Esophagus muscularis mucosa (tissue), 4 donors: ENCODE measurements around the gene HINT3. TPM values are rescaled to one million over a fixed set of nuclear protein-coding genes. Genes with fewer than 3 reads are reported as not detected.

Experiments
- DNase-seq: peaks from one replicate; pipeline ENCODE4 v3.0.0-alpha.2; 2017; ENCODE audit errors: extremely low spot score
- H3K27ac ChIP-seq, 4 donors: fragments of 200-600 bp; sonication (generic); replicated peaks in 1 of 4; 1 replicate in 3 of 4; 2 replicates in 1 of 4; pipeline ENCODE4 v1.5.1; 2016 to 2019; ENCODE audit warnings: mild to moderate bottlenecking in 1 of 4
- H3K27me3 ChIP-seq, 4 donors: fragments of 200-600 bp; sonication (generic); one replicate each; pipeline versions ENCODE4 v1.5.1 to v1.6.0; 2016 to 2019
- H3K36me3 ChIP-seq, 4 donors: fragments of 200-600 bp; sonication (generic); one replicate each; pipeline ENCODE4 v1.5.1; 2016 to 2019
- H3K4me1 ChIP-seq, 4 donors: fragments of 200-600 bp; sonication (generic); one replicate each; pipeline ENCODE4 v1.5.1; 2016 to 2019
- H3K4me3 ChIP-seq, 4 donors: fragments of 200-600 bp; sonication (generic); 1 replicate in 2 of 4; 2 replicates in 2 of 4; pipeline ENCODE4 v1.5.1; 2016 to 2019; ENCODE audit warnings: mild to moderate bottlenecking in 4 of 4, moderate library complexity in 1 of 4
- H3K9me3 ChIP-seq, 4 donors: fragments of 200-600 bp; sonication (generic); 1 replicate in 3 of 4; 2 replicates in 1 of 4; pipeline ENCODE4 v1.5.1; 2016 to 2019
- EP300 ChIP-seq: sonication (generic); formaldehyde crosslinking; IDR thresholded peaks from one replicate; pipeline ENCODE4 v1.6.1; 2017; ENCODE audit warnings: antibody characterized with exemption
- POLR2A ChIP-seq: fragments of 450-650 bp; IDR thresholded peaks from one replicate; pipeline ENCODE4 v1.6.1; 2017; ENCODE audit warnings: antibody characterized with exemption, moderate library complexity, mild to moderate bottlenecking, low read depth
- POLR2AphosphoS5 ChIP-seq, 2 donors: sonication (generic); formaldehyde crosslinking; IDR thresholded peaks; one replicate each; pipeline ENCODE4 v1.6.1; 2017; ENCODE audit warnings: antibody characterized with exemption in 2 of 2
- WGBS: methylation state at CpG from one replicate; pipeline ENCODE4 v1.1.5; 2018; 5-methylcytosine and 5-hydroxymethylcytosine counted together
- intact Hi-C: fragments of 100-400 bp; cut with DNase I; formaldehyde crosslinking; loops from one replicate; pipeline ENCODE4 v1.15.1; 2023
- total RNA-seq, 4 donors: library from RNA; depleted of rRNA; stranded (reverse); fragments of >200 nt; gene quantifications; one replicate each; pipeline versions ENCODE4 v1.1.0 to v1.2.1, GENCODE V29; 2016
- TF ChIP-seq, protein P1 (sequence below), 3 experiments: fragments of 200-600 bp in 2 of 3; fragments of 450-650 bp in 1 of 3; sonication (generic) in 2 of 3; IDR thresholded peaks; one replicate each; pipeline ENCODE4 v1.5.1; 2017 to 2019; ENCODE audit warnings: antibody characterized with exemption in 3 of 3, mild to moderate bottlenecking in 2 of 3, moderate library complexity in 1 of 3

HINT3 gene
- total RNA-seq, 4 donors from 2014 or later: 33.8 to 49.3 (median 35.8) TPM

DNA sequence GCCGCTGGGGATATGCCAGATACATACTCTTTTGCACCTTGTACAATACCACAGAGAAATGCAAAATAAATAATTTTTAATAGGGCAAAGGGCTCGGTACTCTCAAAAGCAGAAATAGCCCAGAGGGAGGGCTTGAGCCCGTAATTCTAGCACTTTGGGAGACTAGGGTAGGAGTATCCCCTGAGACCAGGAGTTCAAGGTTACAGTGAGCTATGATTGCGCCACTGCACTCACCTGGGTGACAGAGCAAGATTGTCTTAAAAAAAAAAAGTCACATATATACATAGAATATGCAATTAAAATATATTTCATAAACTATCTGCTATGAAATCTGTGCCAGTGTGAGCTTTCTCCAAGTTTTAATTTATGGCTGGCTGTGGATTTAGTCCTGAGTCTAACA lies 29.0 kb downstream of the HINT3 start:
- Histone ChIP-seq H3K27ac (peak overlapping the region in 3 of 4 donors; percentile 87 to 88 (median 87)), H3K4me3 (peak overlapping the region; percentile 81 to 90 (median 84)), H3K4me1 (peaks cover 7 to 37% (median 33%) of the 10 kb centered on the region in 4 donors), H3K9me3 (no peaks in the 10 kb centered on the region), H3K27me3 (no peaks in the 10 kb centered on the region), H3K36me3 (peaks cover 0 to 15% (median 0%) of the 10 kb centered on the region in 4 donors)
- WGBS: 91% methylated on average over 4 of the region's 4 CpGs
- TF ChIP-seq POLR2AphosphoS5 (IDR thresholded peaks at IDR 0.05): no peak
- TF ChIP-seq EP300: no peak
- TF ChIP-seq POLR2A: no peak
- TF ChIP-seq, protein P1, sequence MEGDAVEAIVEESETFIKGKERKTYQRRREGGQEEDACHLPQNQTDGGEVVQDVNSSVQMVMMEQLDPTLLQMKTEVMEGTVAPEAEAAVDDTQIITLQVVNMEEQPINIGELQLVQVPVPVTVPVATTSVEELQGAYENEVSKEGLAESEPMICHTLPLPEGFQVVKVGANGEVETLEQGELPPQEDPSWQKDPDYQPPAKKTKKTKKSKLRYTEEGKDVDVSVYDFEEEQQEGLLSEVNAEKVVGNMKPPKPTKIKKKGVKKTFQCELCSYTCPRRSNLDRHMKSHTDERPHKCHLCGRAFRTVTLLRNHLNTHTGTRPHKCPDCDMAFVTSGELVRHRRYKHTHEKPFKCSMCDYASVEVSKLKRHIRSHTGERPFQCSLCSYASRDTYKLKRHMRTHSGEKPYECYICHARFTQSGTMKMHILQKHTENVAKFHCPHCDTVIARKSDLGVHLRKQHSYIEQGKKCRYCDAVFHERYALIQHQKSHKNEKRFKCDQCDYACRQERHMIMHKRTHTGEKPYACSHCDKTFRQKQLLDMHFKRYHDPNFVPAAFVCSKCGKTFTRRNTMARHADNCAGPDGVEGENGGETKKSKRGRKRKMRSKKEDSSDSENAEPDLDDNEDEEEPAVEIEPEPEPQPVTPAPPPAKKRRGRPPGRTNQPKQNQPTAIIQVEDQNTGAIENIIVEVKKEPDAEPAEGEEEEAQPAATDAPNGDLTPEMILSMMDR (IDR thresholded peaks at IDR 0.05): no peak
- no peak for DNase-seq
- intact Hi-C loops: no loop called here

DNA sequence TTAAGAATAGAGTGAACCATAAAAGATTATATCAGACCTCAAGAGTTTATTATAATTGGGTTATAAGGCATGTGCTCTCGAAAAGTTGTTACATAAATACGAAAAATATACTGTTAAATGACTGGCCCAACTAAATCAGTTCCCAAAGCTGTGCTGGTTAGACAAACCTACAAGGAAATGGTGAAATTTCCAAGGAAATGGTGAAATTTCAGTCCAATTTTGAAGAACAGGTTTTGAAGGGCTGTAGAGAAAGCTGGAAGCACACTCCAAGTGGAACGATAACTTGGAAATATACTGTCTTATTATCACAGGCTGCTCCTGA lies 29.4 kb downstream of the HINT3 start:
- no peaks in the 10 kb centered on the region for H3K9me3 ChIP-seq
- no peak for DNase-seq
- peak overlapping the region; percentile 84 to 88 (median 87) for H3K27ac ChIP-seq
- no peaks in the 10 kb centered on the region for H3K27me3 ChIP-seq
- 7% methylated on average over 3 of the region's 3 CpGs for WGBS
- intact Hi-C loops: no loop called here
- TF ChIP-seq, protein P1 (IDR thresholded peaks at IDR 0.05): no peak
- TF ChIP-seq EP300 (no peak), POLR2AphosphoS5 (IDR thresholded peaks at IDR 0.05) (no peak), POLR2A (no peak)
- H3K4me1 ChIP-seq: peaks cover 7 to 39% (median 35%) of the 10 kb centered on the region in 4 donors
- peaks cover 0 to 13% (median 0%) of the 10 kb centered on the region in 4 donors for H3K36me3 ChIP-seq
- peak overlapping the region; percentile 81 to 90 (median 84) for H3K4me3 ChIP-seq

DNA sequence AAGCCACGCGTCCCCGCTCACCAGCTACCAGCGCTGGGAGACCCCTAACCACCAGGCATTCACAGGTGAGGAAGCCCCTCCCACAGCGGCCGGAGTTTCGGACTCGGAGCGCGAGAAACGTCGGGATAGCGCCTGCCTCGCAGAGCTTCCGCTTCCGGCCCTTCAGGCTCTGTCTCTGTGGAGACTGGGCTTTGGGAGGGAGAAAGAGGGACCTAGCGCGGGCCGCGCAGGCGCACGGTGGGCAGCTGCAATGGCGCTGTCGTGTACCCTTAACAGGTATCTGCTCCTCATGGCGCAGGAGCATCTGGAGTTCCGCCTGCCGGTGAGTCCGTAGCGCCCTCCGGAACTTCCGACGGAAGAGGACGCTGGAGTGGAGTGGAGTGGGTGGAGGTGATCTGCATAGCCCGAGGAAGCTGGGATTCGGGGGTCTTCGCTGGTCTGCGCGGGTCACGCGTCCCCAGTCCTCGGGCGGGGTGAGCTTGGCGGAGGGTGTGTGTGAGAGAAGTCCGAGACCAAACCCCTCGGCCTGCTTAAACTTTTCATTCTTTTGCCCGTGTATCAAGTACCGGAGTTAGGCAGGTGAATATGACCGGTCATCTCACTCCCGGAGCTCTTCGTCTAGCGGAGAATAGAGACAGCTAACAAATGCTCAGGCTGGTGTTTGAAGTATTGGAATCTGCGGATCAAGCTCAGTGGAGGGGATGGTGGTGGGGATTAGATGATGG lies 29.9 kb downstream of the HINT3 start, which contains the start of gene TRMT11:
TRMT11 (plus strand) TSS at position 240 of the 725 bp plus-strand sequence; CDS start at position 251, 11 bp downstream.
- 2% methylated on average over 30 of the region's 52 CpGs for WGBS
- Histone ChIP-seq H3K9me3 (no peaks in the 10 kb centered on the region), H3K27me3 (no peaks in the 10 kb centered on the region), H3K4me1 (peaks cover 7 to 45% (median 41%) of the 10 kb centered on the region in 4 donors), H3K36me3 (peaks cover 0 to 9% (median 0%) of the 10 kb centered on the region in 4 donors), H3K4me3 (peak within 1 kb of the TSS; percentile 81 to 90 (median 84)), H3K27ac (peak within 1 kb of the TSS; percentile 84 to 88 (median 87))
- peak; percentile 93 for DNase-seq
- intact Hi-C loops: no loop called here
- TF ChIP-seq POLR2AphosphoS5 (IDR thresholded peaks at IDR 0.05) (peak; percentile 87 to 89), POLR2A (no peak)

DNA sequence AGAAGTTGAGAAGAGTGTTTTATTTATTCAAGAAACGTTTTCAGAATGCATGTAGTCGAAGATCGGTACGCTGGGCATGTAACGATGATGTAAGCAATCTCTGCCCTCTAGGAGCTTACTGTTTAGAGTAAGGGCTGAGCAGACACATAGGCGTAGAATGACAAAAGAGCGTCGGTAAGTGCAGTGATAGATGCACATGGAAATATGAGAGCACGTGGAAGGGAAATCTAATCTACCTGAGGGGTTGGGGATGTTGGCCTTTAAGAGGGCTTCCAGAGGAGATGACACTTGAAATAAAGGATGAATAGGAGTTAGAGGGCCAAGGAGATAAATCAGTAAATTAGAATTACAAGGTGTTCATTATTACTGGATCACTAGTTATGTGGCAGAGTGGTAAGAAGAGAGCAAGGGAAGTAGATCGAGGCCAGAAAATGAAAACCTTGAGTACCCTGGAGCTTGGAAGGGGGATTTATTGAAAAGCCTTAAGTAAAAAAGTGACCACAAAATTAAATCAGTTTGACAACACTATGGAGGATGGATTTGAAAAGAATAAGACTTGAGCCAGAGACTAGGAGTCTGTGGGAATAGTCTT lies 30.6 kb downstream of the HINT3 start:
- peak overlapping the region; percentile 84 to 88 (median 87) for H3K27ac ChIP-seq
- DNase-seq: no peak
- no peaks in the 10 kb centered on the region for H3K27me3 ChIP-seq
- H3K4me3 ChIP-seq: peak overlapping the region; percentile 81 to 90 (median 84)
- no peaks in the 10 kb centered on the region for H3K9me3 ChIP-seq
- WGBS: 23% methylated on average over 10 of the region's 10 CpGs
- peaks cover 7 to 51% (median 47%) of the 10 kb centered on the region in 4 donors for H3K4me1 ChIP-seq
- intact Hi-C loops: no loop called here
- TF ChIP-seq, protein P1 (IDR thresholded peaks at IDR 0.05): no peak
- TF ChIP-seq EP300 (no peak), POLR2AphosphoS5 (IDR thresholded peaks at IDR 0.05) (no peak), POLR2A (no peak)
- H3K36me3 ChIP-seq: peaks cover 0 to 6% (median 0%) of the 10 kb centered on the region in 4 donors

DNA sequence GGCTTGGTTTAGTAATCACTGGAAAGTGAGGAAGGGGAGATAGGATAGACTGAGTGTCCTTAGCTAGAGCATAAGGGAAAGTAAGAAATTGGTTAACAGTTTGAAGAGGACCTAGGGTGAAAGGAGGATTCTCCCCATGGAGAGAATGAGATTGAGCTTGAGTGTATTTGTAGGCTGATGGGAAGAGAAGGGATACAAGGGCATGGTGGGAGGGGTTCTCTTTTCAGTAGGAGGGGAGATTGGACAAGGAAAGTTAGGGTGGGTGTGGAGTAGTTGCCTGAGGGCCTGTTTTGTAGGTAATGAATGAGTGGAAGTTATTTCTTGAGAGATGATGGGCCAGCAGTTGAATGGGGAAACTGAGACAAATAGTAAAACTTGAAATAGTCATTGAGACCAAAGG lies 31.7 kb downstream of the HINT3 start:
- peaks cover 7 to 61% (median 49%) of the 10 kb centered on the region in 4 donors for H3K4me1 ChIP-seq
- no peak for DNase-seq
- intact Hi-C loops: no loop called here

More for the DNA sequence above, 31.7 kb downstream of the HINT3 start:
- Histone ChIP-seq H3K36me3 (no peaks in the 10 kb centered on the region), H3K27ac (no peak overlapping the region), H3K4me3 (no peak overlapping the region), H3K27me3 (no peaks in the 10 kb centered on the region), H3K9me3 (no peaks in the 10 kb centered on the region)
- TF ChIP-seq POLR2A (no peak), EP300 (no peak), POLR2AphosphoS5 (IDR thresholded peaks at IDR 0.05) (no peak)
- TF ChIP-seq, protein P1 (IDR thresholded peaks at IDR 0.05): no peak
